Activated T-helper 2 cell treated with anti-CD3 and anti-CD28 coated beads, Interferon-gamma antibody, Interleukin-2, Interleukin-4, amounts not matched to agents 10 μg/mL and 5 μg/mL and 100 μg/mL, durations not matched to agents 14 hours and 24 hours and 36 hours (primary cell): ENCODE measurements around the gene CHCHD1. TPM values are rescaled to one million over a fixed set of nuclear protein-coding genes. Genes with fewer than 3 reads are reported as not detected.

Experiments
- DNase-seq: peaks from one replicate; pipeline ENCODE4 v3.0.0; 2021; ENCODE audit warnings: low spot score
- H3K27ac Mint-ChIP-seq: one replicate; pipeline ENCODE4 v1.8.0; 2021; ENCODE audit warnings: mixed read lengths
- H3K27me3 Mint-ChIP-seq: one replicate; pipeline ENCODE4 v1.8.0; 2021; ENCODE audit warnings: low read depth, mixed read lengths
- H3K36me3 Mint-ChIP-seq: one replicate; pipeline ENCODE4 v1.8.0; 2021; ENCODE audit warnings: low read depth, mixed read lengths
- H3K4me1 Mint-ChIP-seq: one replicate; pipeline ENCODE4 v1.8.0; 2021; ENCODE audit warnings: low read depth, mixed read lengths
- H3K4me3 Mint-ChIP-seq: one replicate; pipeline ENCODE4 v1.8.0; 2021; ENCODE audit warnings: low read depth, mild to moderate bottlenecking, moderate library complexity, mixed read lengths
- H3K9me3 Mint-ChIP-seq: one replicate; pipeline ENCODE4 v1.8.0; 2021; ENCODE audit warnings: mixed read lengths
- intact Hi-C: fragments of 100-400 bp; cut with micrococcal nuclease; formaldehyde crosslinking; loops from one replicate; pipeline ENCODE4 v1.15.1; 2023
- total RNA-seq: library from RNA; stranded (reverse); gene quantifications from 2 replicates; pipeline ENCODE4 v1.2.3, GENCODE V29; 2022

Gene CHCHD1
- total RNA-seq, 1 donor from 2014 or later, result 35.2 TPM

- no peaks in the 10 kb centered on the region for H3K9me3 Mint-ChIP-seq
- peaks cover 6% of the 10 kb centered on the region for H3K4me1 Mint-ChIP-seq
- DNase-seq, result no peak
- H3K36me3 Mint-ChIP-seq, result peaks cover 81% of the 10 kb centered on the region
- H3K4me3 Mint-ChIP-seq, result no peak overlapping the region
- H3K27me3 Mint-ChIP-seq, result no peaks in the 10 kb centered on the region
- intact Hi-C loops, result no loop called here
- no peak overlapping the region for H3K27ac Mint-ChIP-seq
These were observed 17.2 kb downstream of the CHCHD1 start for GRCh38 chr10:73798927-73799560.

- no peak for DNase-seq
- intact Hi-C loops, result no loop called here
- H3K27ac Mint-ChIP-seq, result no peak overlapping the region
- no peaks in the 10 kb centered on the region for H3K27me3 Mint-ChIP-seq
- peaks cover 7% of the 10 kb centered on the region for H3K4me1 Mint-ChIP-seq
- no peak overlapping the region for H3K4me3 Mint-ChIP-seq
- no peaks in the 10 kb centered on the region for H3K9me3 Mint-ChIP-seq
- peaks cover 79% of the 10 kb centered on the region for H3K36me3 Mint-ChIP-seq
These were observed 18.2 kb downstream of the CHCHD1 start for GRCh38 chr10:73799899-73800559.

- no peaks in the 10 kb centered on the region for H3K27me3 Mint-ChIP-seq
- no peak overlapping the region for H3K27ac Mint-ChIP-seq
- H3K4me3 Mint-ChIP-seq, result no peak overlapping the region
- H3K4me1 Mint-ChIP-seq, result peaks cover 7% of the 10 kb centered on the region
- no peaks in the 10 kb centered on the region for H3K9me3 Mint-ChIP-seq
- H3K36me3 Mint-ChIP-seq, result peaks cover 78% of the 10 kb centered on the region
- DNase-seq, result no peak
- intact Hi-C loops, result no loop called here
These were observed 18.9 kb downstream of the CHCHD1 start for GRCh38 chr10:73800560-73801252.

- no peaks in the 10 kb centered on the region for H3K9me3 Mint-ChIP-seq
- peaks cover 81% of the 10 kb centered on the region for H3K36me3 Mint-ChIP-seq
These were observed 19.4 kb downstream of the CHCHD1 start for GRCh38 chr10:73801253-73801590.

GRCh38 chr10:73802276-73802991, 20.6 kb downstream of the CHCHD1 start:
- peaks cover 14% of the 10 kb centered on the region for H3K4me1 Mint-ChIP-seq
- no peak overlapping the region for H3K27ac Mint-ChIP-seq
- H3K27me3 Mint-ChIP-seq, result no peaks in the 10 kb centered on the region
- H3K36me3 Mint-ChIP-seq, result peaks cover 82% of the 10 kb centered on the region
- no peak for DNase-seq
- intact Hi-C loops, result no loop called here
- H3K9me3 Mint-ChIP-seq, result no peaks in the 10 kb centered on the region
- no peak overlapping the region for H3K4me3 Mint-ChIP-seq

More at GRCh38 chr10:73801253-73801590, 19.4 kb downstream of the CHCHD1 start:
- no peak overlapping the region for H3K27ac Mint-ChIP-seq
- H3K4me1 Mint-ChIP-seq, result peaks cover 7% of the 10 kb centered on the region
- no peak for DNase-seq
- H3K4me3 Mint-ChIP-seq, result no peak overlapping the region
- no peaks in the 10 kb centered on the region for H3K27me3 Mint-ChIP-seq
- intact Hi-C loops, result no loop called here

- Mint-ChIP-seq H3K27ac (peak overlapping the region; percentile 71), H3K4me3 (no peak overlapping the region), H3K36me3 (peaks cover 83% of the 10 kb centered on the region), H3K4me1 (peaks cover 19% of the 10 kb centered on the region), H3K27me3 (no peaks in the 10 kb centered on the region), H3K9me3 (no peaks in the 10 kb centered on the region)
- no peak for DNase-seq
- intact Hi-C loops, result loop anchor here (1.0 kb wide), 1 partner anchor 18 kb away; the partner anchor contains the start of gene ZSWIM8
These were observed 21.9 kb downstream of the CHCHD1 start for GRCh38 chr10:73803680-73804286.

- DNase-seq, result no peak
- H3K36me3 Mint-ChIP-seq, result peaks cover 77% of the 10 kb centered on the region
- H3K4me1 Mint-ChIP-seq, result peaks cover 34% of the 10 kb centered on the region
- no peaks in the 10 kb centered on the region for H3K9me3 Mint-ChIP-seq
- H3K27ac Mint-ChIP-seq, result no peak overlapping the region
- intact Hi-C loops, result no loop called here
- H3K4me3 Mint-ChIP-seq, result no peak overlapping the region
- H3K27me3 Mint-ChIP-seq, result no peaks in the 10 kb centered on the region
These were observed 24.5 kb downstream of the CHCHD1 start for GRCh38 chr10:73806176-73806950.

- H3K27me3 Mint-ChIP-seq, result no peaks in the 10 kb centered on the region
- DNase-seq, result no peak
- no peak overlapping the region for H3K27ac Mint-ChIP-seq
- intact Hi-C loops, result no loop called here
- peaks cover 34% of the 10 kb centered on the region for H3K4me1 Mint-ChIP-seq
- no peaks in the 10 kb centered on the region for H3K9me3 Mint-ChIP-seq
- no peak overlapping the region for H3K4me3 Mint-ChIP-seq
- H3K36me3 Mint-ChIP-seq, result peaks cover 70% of the 10 kb centered on the region
These were observed 25.6 kb downstream of the CHCHD1 start for GRCh38 chr10:73807471-73807870.

GRCh38 chr10:73808021-73808815, 26.4 kb downstream of the CHCHD1 start:
- Mint-ChIP-seq H3K9me3 (no peaks in the 10 kb centered on the region), H3K27ac (no peak overlapping the region), H3K4me1 (peaks cover 35% of the 10 kb centered on the region), H3K36me3 (peaks cover 72% of the 10 kb centered on the region), H3K27me3 (no peaks in the 10 kb centered on the region), H3K4me3 (no peak overlapping the region)
- intact Hi-C loops, result no loop called here
- DNase-seq, result no peak

GRCh38 chr10:73809061-73809818, 27.4 kb downstream of the CHCHD1 start:
- DNase-seq, result no peak
- Mint-ChIP-seq H3K36me3 (peaks cover 68% of the 10 kb centered on the region), H3K9me3 (no peaks in the 10 kb centered on the region), H3K4me1 (peaks cover 28% of the 10 kb centered on the region), H3K27ac (peak overlapping the region; percentile 65), H3K27me3 (no peaks in the 10 kb centered on the region), H3K4me3 (peak overlapping the region; percentile 90)
- intact Hi-C loops, result no loop called here

GRCh38 chr10:73810358-73810734, 28.5 kb downstream of the CHCHD1 start:
- Mint-ChIP-seq H3K27me3 (no peaks in the 10 kb centered on the region), H3K4me3 (peak overlapping the region; percentile 90), H3K27ac (peak overlapping the region; percentile 94), H3K4me1 (peaks cover 28% of the 10 kb centered on the region), H3K9me3 (no peaks in the 10 kb centered on the region), H3K36me3 (peaks cover 64% of the 10 kb centered on the region)
- no peak for DNase-seq
- intact Hi-C loops, result loop anchor here (5.0 kb wide), 1 partner anchor 38 kb away; a partner anchor contains a TSS
